K562 (cell line): ENCODE measurements around the gene TSPAN15. TPM values are rescaled to one million over a fixed set of nuclear protein-coding genes. Genes with fewer than 3 reads are reported as not detected.

Experiments used
- ATAC-seq: fragments of 200-7000 bp; cut with Tn5 transposase; 3 replicates; pipeline ENCODE4 v1.9.1; 2020; ENCODE audit warnings: moderate library complexity
- BruUV-seq: library from RNA; stranded (reverse); fragments of 400-500 nt; replicated peaks from 2 replicates; lab custom pipeline; 2021; lab: Mats Ljungman, UMichigan
- CTCF ChIA-PET: fragments of 300-600 bp; formaldehyde crosslinking; extraction: SDS; loops from one replicate; lab custom pipeline; 2021; ENCODE audit warnings: low intra/inter-chr PET ratio; lab: Yijun Ruan, JAX
- POLR2A ChIA-PET: fragments of 300-600, 350-650 bp; sonication (Branson Sonifier 250); formaldehyde crosslinking; extraction: SDS; loops from one replicate; lab custom pipeline; 2021; ENCODE audit warnings: antibody characterized with exemption, inconsistent platforms; lab: Yijun Ruan, JAX
- DNase-seq, 4 experiments: peaks; one replicate each; pipeline versions ENCODE4 v3.0.0 to v3.0.0-alpha.2; 2011 to 2018; ENCODE audit warnings: low spot score in 3 of 4, mixed read lengths in 3 of 4; ENCODE audit errors: extremely low read depth in 1 of 4
- FAIRE-seq: peaks from 2 replicates; lab custom pipeline; 2011; peaks lifted over from hg19 to GRCh38; lab: Jason Lieb, UNC
- H2AFZ ChIP-seq: 2 replicates; pipeline ENCODE4 v1.6.0; 2011; ENCODE audit warnings: low read depth, low read length, control low read depth, inconsistent platforms
- H3K27ac ChIP-seq: fragments of 200-600 bp; 3 replicates; pipeline ENCODE4 v1.8.0; 2011; ENCODE audit warnings: low read depth, mild to moderate bottlenecking, control low read depth, inconsistent platforms, low read length, moderate library complexity, mixed read lengths; ENCODE audit errors: extremely low read depth
- H3K27me3 ChIP-seq, 2 experiments: fragments of 300-600 bp in 1 of 2; 2 replicates in 1 of 2; 3 replicates in 1 of 2; pipeline versions ENCODE4 v1.6.0 to v1.8.0; 2011; ENCODE audit warnings: inconsistent platforms in 2 of 2, low read length in 2 of 2, mild to moderate bottlenecking in 1 of 2, mixed read lengths in 1 of 2, moderate library complexity in 1 of 2; ENCODE audit not compliant: control insufficient read depth in 2 of 2, insufficient read depth in 2 of 2
- H3K36me3 ChIP-seq: fragments of 300-600 bp; 3 replicates; pipeline ENCODE4 v1.8.0; 2011; ENCODE audit warnings: mild to moderate bottlenecking, low read length, inconsistent platforms; ENCODE audit not compliant: control insufficient read depth, insufficient read depth
- H3K4me1 ChIP-seq, 2 experiments: fragments of 200-600 bp in 1 of 2; replicated peaks in 1 of 2; 2 replicates in 1 of 2; 3 replicates in 1 of 2; pipeline versions ENCODE4 v1.5.1 to v1.8.0; 2011; ENCODE audit warnings: inconsistent platforms in 2 of 2, low read length in 2 of 2, mild to moderate bottlenecking in 1 of 2, mixed read lengths in 1 of 2, moderate library complexity in 1 of 2; ENCODE audit not compliant: control insufficient read depth in 2 of 2, insufficient read depth in 2 of 2
- H3K4me2 ChIP-seq: 2 replicates; pipeline ENCODE4 v1.6.1; 2011; ENCODE audit warnings: low read length, control low read depth, inconsistent platforms, mixed read lengths; ENCODE audit not compliant: insufficient read depth
- H3K4me3 ChIP-seq: fragments of 200-600 bp; sonication (generic), shearing (Covaris generic); 2 replicates; pipeline ENCODE4 v1.5.1; 2016; ENCODE audit warnings: control low read depth, inconsistent platforms
- H3K79me2 ChIP-seq: fragments of 200-600 bp; 3 replicates; pipeline ENCODE4 v1.8.0; 2011; ENCODE audit warnings: low read length, inconsistent platforms; ENCODE audit not compliant: control insufficient read depth, insufficient read depth
- H3K9ac ChIP-seq, 2 experiments: 2 replicates each; pipeline versions ENCODE4 v1.6.0 to v1.6.1; 2011; ENCODE audit warnings: low read depth in 2 of 2, low read length in 2 of 2, control low read depth in 1 of 2, inconsistent platforms in 1 of 2, mild to moderate bottlenecking in 1 of 2, mixed read lengths in 1 of 2; ENCODE audit not compliant: insufficient read depth in 1 of 2
- H3K9me1 ChIP-seq: one replicate; pipeline ENCODE4 v1.6.0; 2011; ENCODE audit warnings: inconsistent platforms, mild to moderate bottlenecking, low read length, moderate library complexity; ENCODE audit not compliant: control insufficient read depth, insufficient read depth
- H3K9me3 ChIP-seq: replicated peaks from 2 replicates; pipeline ENCODE4 v1.5.1; 2011; ENCODE audit warnings: low read depth, low read length, inconsistent platforms; ENCODE audit not compliant: control insufficient read depth, insufficient read depth
- H4K20me1 ChIP-seq: replicated peaks from 2 replicates; pipeline ENCODE4 v1.6.1; 2011; ENCODE audit warnings: low read length, inconsistent platforms, mixed read lengths; ENCODE audit not compliant: control insufficient read depth, insufficient read depth
- CC2D1A ChIP-seq: fragments of 450-650 bp; IDR thresholded peaks from 2 replicates; pipeline ENCODE4 v1.6.1; 2017; ENCODE audit warnings: mild to moderate bottlenecking
- GTF2F1 ChIP-seq: IDR thresholded peaks from 2 replicates; pipeline ENCODE4 v1.6.1; 2011; ENCODE audit warnings: low read depth, low read length, improper control_type of control experiment
- HDAC1 ChIP-seq, 2 experiments: fragments of 450-650 bp; IDR thresholded peaks; 2 replicates each; pipeline ENCODE4 v1.6.1; 2016 to 2017; ENCODE audit warnings: inconsistent platforms in 1 of 2, mild to moderate bottlenecking in 1 of 2, moderate library complexity in 1 of 2
- HMGN3 ChIP-seq: IDR thresholded peaks from 2 replicates; pipeline ENCODE4 v1.6.1; 2011; ENCODE audit warnings: borderline replicate concordance, low read depth, mild to moderate bottlenecking, mixed read lengths, low read length; ENCODE audit not compliant: insufficient read length; ENCODE audit errors: extremely low read depth
- KLF16 ChIP-seq: IDR thresholded peaks from 2 replicates; pipeline ENCODE4 v1.6.1; 2016; ENCODE audit warnings: antibody characterized with exemption
- LARP7 ChIP-seq: fragments of 450-650 bp; IDR thresholded peaks from 2 replicates; pipeline ENCODE4 v1.6.1; 2016
- LEF1 ChIP-seq: fragments of 450-650 bp; IDR thresholded peaks from 2 replicates; pipeline ENCODE4 v1.6.1; 2016; ENCODE audit warnings: mild to moderate bottlenecking
- PRMT5 ChIP-seq: sonication (generic); formaldehyde crosslinking; IDR thresholded peaks from 2 replicates; pipeline ENCODE4 v1.5.0; 2020; ENCODE audit warnings: missing genetic modification reagents
- PYGO2 ChIP-seq: fragments of 450-650 bp; IDR thresholded peaks from 2 replicates; pipeline ENCODE4 v1.6.1; 2016; ENCODE audit warnings: mild to moderate bottlenecking, missing genetic modification characterization, moderate library complexity, missing compliant biosample characterization
- SNRNP70 ChIP-seq: fragments of 200-400 bp; formaldehyde crosslinking; optimal IDR thresholded peaks from 2 replicates; pipeline ENCODE3; 2017; ENCODE audit warnings: low read depth, low read length
- TARDBP ChIP-seq: fragments of 450-650 bp; IDR thresholded peaks from 2 replicates; pipeline ENCODE4 v1.6.1; 2016
- ZNF511 ChIP-seq: sonication (generic); formaldehyde crosslinking; IDR thresholded peaks from 2 replicates; pipeline ENCODE4 v1.8.0; 2022; ENCODE audit warnings: mild to moderate bottlenecking, missing genetic modification reagents
- ZNF639 ChIP-seq, 2 experiments: fragments of 200-800 bp in 1 of 2; sonication (Bioruptor generic) in 1 of 2; sonication (generic) in 1 of 2; formaldehyde crosslinking in 1 of 2; IDR thresholded peaks in 1 of 2; conservative IDR thresholded peaks in 1 of 2; 2 replicates each; pipeline versions ENCODE4 v1.5.0 to v1.6.1; 2016 to 2020; ENCODE audit warnings: missing compliant biosample characterization in 1 of 2, missing genetic modification characterization in 1 of 2, missing genetic modification reagents in 1 of 2
- ZNF830 ChIP-seq: fragments of 250-450 bp; sonication (Bioruptor Pico); IDR thresholded peaks from 2 replicates; pipeline ENCODE4 v1.5.0; 2021; ENCODE audit warnings: mild to moderate bottlenecking
- WGBS: fragments of 100-300 bp; shearing (Covaris generic); methylation state at CpG from one replicate; pipeline ENCODE4 v1.1.6; 2016; ENCODE audit warnings: low coverage, mixed read lengths; ENCODE audit not compliant: insufficient coverage; ENCODE audit errors: missing lambda C conversion rate; 5-methylcytosine and 5-hydroxymethylcytosine counted together
- in situ Hi-C: fragments of 300-500 bp; cut with MboI; formaldehyde crosslinking; loops from 4 replicates; pipeline ENCODE4 v1.15.0; 2018; ENCODE audit warnings: inconsistent platforms, mixed read lengths
- intact Hi-C: fragments of 100-400 bp; cut with micrococcal nuclease; formaldehyde crosslinking; loops from 2 replicates; pipeline ENCODE4 v1.14.2; 2022
- polyA plus RNA-seq, 8 experiments: library from polyadenylated mRNA; depleted of rRNA in 4 of 8; stranded (reverse) in 5 of 8; unstranded in 3 of 8; fragments of >200 nt; fragmentation: Nextera tagmentation in 2 of 8; fragmentation: Illumina TruSeq in 1 of 8; extraction: Ambion mirVana in 2 of 8; extraction: Trizol in 1 of 8; gene quantifications; 2 replicates each; pipeline versions ENCODE4 v1.2.1 to v1.2.3, GENCODE V29; 2011 to 2014; ENCODE audit warnings: inconsistent platforms in 1 of 8, missing spikeins in 1 of 8
- total RNA-seq, 7 experiments: library from RNA; depleted of rRNA in 6 of 7; stranded (reverse); fragments of >200 nt in 6 of 7; fragmentation: Illumina TruSeq in 2 of 7; extraction: Trizol in 2 of 7; gene quantifications; 2 replicates each; pipeline versions ENCODE4 v1.2.1 to v1.2.3, GENCODE V29; 2011 to 2021; ENCODE audit warnings: low replicate concordance in 1 of 7
- TF ChIP-seq, protein P1 (sequence below), 2 experiments: fragments of 150-350 bp in 1 of 2; IDR thresholded peaks; 2 replicates each; pipeline ENCODE4 v1.6.1; 2012 to 2016; ENCODE audit warnings: low read depth in 2 of 2, low read length in 2 of 2, mild to moderate bottlenecking in 1 of 2, moderate library complexity in 1 of 2
- TF ChIP-seq, protein P2 (sequence below): fragments of 450-650 bp; IDR thresholded peaks from 2 replicates; pipeline ENCODE4 v1.6.1; 2017; ENCODE audit warnings: mild to moderate bottlenecking, moderate library complexity

Gene TSPAN15
- total and polyA plus RNA-seq, 9 of the 15 experiments (the other 6 are each of a cell fraction or from before 2014, with no cell fraction given), result 0.33 to 1.0 (median 0.45) TPM; not detected in 2

DNA sequence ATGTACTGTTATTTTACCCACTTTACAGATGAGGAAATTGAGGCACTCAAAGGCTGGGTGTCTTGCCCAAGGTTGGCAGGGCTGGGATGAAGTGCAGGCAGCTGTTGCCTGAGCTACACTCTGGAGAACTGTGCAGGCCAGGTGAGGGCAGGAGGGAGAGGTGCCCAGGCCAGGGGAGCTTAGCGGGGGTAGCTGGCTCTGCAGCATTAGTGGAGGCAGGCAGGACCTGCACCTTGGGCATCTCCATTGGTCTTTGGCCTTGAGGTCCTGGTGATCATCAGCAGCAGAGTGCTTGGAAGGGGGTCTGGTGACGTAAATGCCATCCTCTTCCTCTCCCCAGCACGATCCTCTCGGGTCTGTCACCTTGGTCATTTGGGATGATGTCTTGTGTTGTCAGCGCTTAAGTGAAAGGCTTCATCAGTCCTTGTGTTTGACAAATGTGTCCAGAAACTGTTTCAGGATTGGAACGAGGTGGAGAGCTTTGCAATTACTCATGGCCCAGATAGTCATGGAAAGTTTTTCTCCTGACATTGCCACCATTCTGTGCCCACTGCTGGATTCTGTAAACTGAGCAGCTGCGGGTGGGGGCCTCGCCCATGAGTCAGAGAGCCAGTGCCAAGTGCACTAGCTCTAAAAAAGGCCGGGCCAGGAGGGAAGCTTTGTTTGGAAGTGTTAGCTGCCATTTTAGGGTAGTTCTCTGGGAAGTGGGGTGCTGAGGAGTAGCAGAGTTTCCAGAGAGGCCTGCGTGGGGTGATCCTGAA, 47.6 kb downstream of the TSPAN15 start:
- Histone ChIP-seq H3K4me3 (no peak overlapping the region), H3K9me1 (no peaks in the 10 kb centered on the region), H2AFZ (no peak overlapping the region), H3K9me3 (no peaks in the 10 kb centered on the region), H3K4me2 (no peak overlapping the region), H3K36me3 (no peaks in the 10 kb centered on the region), H3K27ac (no peak overlapping the region), H3K27me3 (peaks cover 35 to 89% of the 10 kb centered on the region in 2 experiments), H3K79me2 (no peaks in the 10 kb centered on the region), H3K9ac (no peak overlapping the region), H3K4me1 (no peaks in the 10 kb centered on the region), H4K20me1 (peaks cover 12% of the 10 kb centered on the region)
- ChIA-PET CTCF (no interaction called here), POLR2A (interaction anchor here (0.6 to 0.9 kb wide), 3 partner anchors 26 to 138 kb away, joined by 3 to 4 read pairs (median 3); no protein-coding TSS in a partner anchor)
- no peak for DNase-seq
- WGBS, result under 1% methylated on average over 10 of the region's 10 CpGs
- in situ Hi-C loops (no loop called here), intact Hi-C loops (no loop called here)
- no TSS peak for BruUV-seq
- ATAC-seq, result no peak
- no peak for FAIRE-seq
- no peak for TF ChIP-seq LEF1
- TF ChIP-seq, protein P1, sequence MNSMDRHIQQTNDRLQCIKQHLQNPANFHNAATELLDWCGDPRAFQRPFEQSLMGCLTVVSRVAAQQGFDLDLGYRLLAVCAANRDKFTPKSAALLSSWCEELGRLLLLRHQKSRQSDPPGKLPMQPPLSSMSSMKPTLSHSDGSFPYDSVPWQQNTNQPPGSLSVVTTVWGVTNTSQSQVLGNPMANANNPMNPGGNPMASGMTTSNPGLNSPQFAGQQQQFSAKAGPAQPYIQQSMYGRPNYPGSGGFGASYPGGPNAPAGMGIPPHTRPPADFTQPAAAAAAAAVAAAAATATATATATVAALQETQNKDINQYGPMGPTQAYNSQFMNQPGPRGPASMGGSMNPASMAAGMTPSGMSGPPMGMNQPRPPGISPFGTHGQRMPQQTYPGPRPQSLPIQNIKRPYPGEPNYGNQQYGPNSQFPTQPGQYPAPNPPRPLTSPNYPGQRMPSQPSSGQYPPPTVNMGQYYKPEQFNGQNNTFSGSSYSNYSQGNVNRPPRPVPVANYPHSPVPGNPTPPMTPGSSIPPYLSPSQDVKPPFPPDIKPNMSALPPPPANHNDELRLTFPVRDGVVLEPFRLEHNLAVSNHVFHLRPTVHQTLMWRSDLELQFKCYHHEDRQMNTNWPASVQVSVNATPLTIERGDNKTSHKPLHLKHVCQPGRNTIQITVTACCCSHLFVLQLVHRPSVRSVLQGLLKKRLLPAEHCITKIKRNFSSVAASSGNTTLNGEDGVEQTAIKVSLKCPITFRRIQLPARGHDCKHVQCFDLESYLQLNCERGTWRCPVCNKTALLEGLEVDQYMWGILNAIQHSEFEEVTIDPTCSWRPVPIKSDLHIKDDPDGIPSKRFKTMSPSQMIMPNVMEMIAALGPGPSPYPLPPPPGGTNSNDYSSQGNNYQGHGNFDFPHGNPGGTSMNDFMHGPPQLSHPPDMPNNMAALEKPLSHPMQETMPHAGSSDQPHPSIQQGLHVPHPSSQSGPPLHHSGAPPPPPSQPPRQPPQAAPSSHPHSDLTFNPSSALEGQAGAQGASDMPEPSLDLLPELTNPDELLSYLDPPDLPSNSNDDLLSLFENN (IDR thresholded peaks at IDR 0.05; ENCODE audit: low read depth in 2 of 2, low read length in 2 of 2), result no peak
- TF ChIP-seq HDAC1 (IDR thresholded peaks at IDR 0.05), result no peak
- no peak for TF ChIP-seq ZNF639 (CRISPR knock-in tag; conservative IDR thresholded peaks at IDR 0.05 in 1 of 2, IDR thresholded peaks at IDR 0.05 in 1 of 2)
- TF ChIP-seq KLF16, result no peak
- no peak for TF ChIP-seq TARDBP
- TF ChIP-seq, protein P2, sequence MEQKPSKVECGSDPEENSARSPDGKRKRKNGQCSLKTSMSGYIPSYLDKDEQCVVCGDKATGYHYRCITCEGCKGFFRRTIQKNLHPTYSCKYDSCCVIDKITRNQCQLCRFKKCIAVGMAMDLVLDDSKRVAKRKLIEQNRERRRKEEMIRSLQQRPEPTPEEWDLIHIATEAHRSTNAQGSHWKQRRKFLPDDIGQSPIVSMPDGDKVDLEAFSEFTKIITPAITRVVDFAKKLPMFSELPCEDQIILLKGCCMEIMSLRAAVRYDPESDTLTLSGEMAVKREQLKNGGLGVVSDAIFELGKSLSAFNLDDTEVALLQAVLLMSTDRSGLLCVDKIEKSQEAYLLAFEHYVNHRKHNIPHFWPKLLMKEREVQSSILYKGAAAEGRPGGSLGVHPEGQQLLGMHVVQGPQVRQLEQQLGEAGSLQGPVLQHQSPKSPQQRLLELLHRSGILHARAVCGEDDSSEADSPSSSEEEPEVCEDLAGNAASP, result no peak
- no peak for TF ChIP-seq PYGO2 (tag)
- no peak for TF ChIP-seq SNRNP70
- no peak for TF ChIP-seq GTF2F1
- no peak for TF ChIP-seq HMGN3
- TF ChIP-seq ZNF830 (CRISPR knock-in tag), result no peak
- no peak for TF ChIP-seq ZNF511 (CRISPR knock-in tag)
- no peak for TF ChIP-seq CC2D1A
- TF ChIP-seq PRMT5 (CRISPR knock-in tag), result no peak
- no peak for TF ChIP-seq LARP7
